Measurements from ENCODE around the gene SHC2. TPM values are rescaled to one million over a fixed set of nuclear protein-coding genes. Genes with fewer than 3 reads are reported as not detected.
"Not testable (repeated sequence)": the region's sequence is repeated elsewhere in the genome, so short reads cannot be mapped to it uniquely, and the experiment has no call there.

SHC2 gene
- polyA plus RNA-seq, 1 donor (not counting 4 experiments of a cell fraction or from before 2014, with no cell fraction given), result 2.5 TPM

DNA sequence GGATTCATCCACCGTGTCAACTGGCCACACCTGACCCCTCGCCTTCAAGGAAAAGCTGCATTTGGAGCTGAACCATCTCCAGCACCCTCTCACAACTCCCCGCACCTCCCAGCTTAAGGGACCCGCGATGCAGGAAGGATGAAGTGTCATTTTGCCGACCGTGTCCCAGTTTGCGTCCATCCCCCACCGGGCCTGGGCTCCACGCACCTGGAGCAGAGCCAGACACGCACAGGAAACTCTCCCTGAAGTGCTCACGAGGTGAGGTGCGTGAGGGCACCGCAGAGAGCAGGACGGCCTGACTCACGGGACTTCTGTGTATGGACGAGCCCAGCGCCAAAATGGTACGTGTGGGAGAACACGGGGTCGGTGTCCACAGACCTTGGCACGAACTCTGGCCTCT is 7.2 kb downstream of the SHC2 start:
- Histone ChIP-seq H3K4me2 (ENCODE audit: control insufficient read depth, extremely low read depth, insufficient read depth, low read depth, low read length) (no peak overlapping the region), H3K4me3 (ENCODE audit: control insufficient read depth in 2 of 3, extremely low read depth in 1 of 3, insufficient read depth in 2 of 3, low read depth in 1 of 3, low read length in 3 of 3) (no peak overlapping the region), H3K27me3 (ENCODE audit: control insufficient read depth, extremely low read depth, insufficient read depth, low read length) (no peaks in the 10 kb centered on the region), H2AFZ (ENCODE audit: control insufficient read depth, low read length) (no peak overlapping the region), H3K9me3 (ENCODE audit: control insufficient read depth, low read depth, low read length) (peaks cover 12% of the 10 kb centered on the region), H3K79me2 (ENCODE audit: control insufficient read depth, insufficient read depth, low read length) (no peaks in the 10 kb centered on the region), H4K20me1 (ENCODE audit: control insufficient read depth, extremely low read depth, insufficient read depth, low read length) (no peaks in the 10 kb centered on the region), H3K9me1 (ENCODE audit: control insufficient read depth, extremely low read depth, insufficient read depth, low read length) (no peaks in the 10 kb centered on the region), H3K4me1 (ENCODE audit: control insufficient read depth, extremely low read depth, insufficient read depth, low read length) (no peaks in the 10 kb centered on the region), H3K9ac (ENCODE audit: control insufficient read depth, extremely low read depth, insufficient read depth, low read length) (no peak overlapping the region), H3K36me3 (ENCODE audit: control insufficient read depth in 2 of 2, extremely low read depth in 1 of 2, insufficient read depth in 2 of 2, low read length in 2 of 2) (no peaks in the 10 kb centered on the region), H3K27ac (ENCODE audit: control insufficient read depth, insufficient read depth, low read length) (no peak overlapping the region)
- dilution Hi-C loops (cut with MboI; ENCODE audit: extremely low pct_ligation_motif_present, low sequenced_read_pairs), result no loop called here
- FAIRE-seq (no peak), DNase-seq (ENCODE audit: low read depth, low spot score) (no peak)
- TF ChIP-seq, protein P1, sequence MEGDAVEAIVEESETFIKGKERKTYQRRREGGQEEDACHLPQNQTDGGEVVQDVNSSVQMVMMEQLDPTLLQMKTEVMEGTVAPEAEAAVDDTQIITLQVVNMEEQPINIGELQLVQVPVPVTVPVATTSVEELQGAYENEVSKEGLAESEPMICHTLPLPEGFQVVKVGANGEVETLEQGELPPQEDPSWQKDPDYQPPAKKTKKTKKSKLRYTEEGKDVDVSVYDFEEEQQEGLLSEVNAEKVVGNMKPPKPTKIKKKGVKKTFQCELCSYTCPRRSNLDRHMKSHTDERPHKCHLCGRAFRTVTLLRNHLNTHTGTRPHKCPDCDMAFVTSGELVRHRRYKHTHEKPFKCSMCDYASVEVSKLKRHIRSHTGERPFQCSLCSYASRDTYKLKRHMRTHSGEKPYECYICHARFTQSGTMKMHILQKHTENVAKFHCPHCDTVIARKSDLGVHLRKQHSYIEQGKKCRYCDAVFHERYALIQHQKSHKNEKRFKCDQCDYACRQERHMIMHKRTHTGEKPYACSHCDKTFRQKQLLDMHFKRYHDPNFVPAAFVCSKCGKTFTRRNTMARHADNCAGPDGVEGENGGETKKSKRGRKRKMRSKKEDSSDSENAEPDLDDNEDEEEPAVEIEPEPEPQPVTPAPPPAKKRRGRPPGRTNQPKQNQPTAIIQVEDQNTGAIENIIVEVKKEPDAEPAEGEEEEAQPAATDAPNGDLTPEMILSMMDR (optimal IDR thresholded peaks at IDR 0.05 in 1 of 3, IDR thresholded peaks at IDR 0.05 in 1 of 3, conservative IDR thresholded peaks at IDR 0.05 in 1 of 3; ENCODE audit: extremely low read depth in 1 of 3, insufficient read depth in 2 of 3, low read length in 3 of 3), result no peak
- no peak for TF ChIP-seq EZH2 (IDR thresholded peaks at IDR 0.05; ENCODE audit: low read length)

DNA sequence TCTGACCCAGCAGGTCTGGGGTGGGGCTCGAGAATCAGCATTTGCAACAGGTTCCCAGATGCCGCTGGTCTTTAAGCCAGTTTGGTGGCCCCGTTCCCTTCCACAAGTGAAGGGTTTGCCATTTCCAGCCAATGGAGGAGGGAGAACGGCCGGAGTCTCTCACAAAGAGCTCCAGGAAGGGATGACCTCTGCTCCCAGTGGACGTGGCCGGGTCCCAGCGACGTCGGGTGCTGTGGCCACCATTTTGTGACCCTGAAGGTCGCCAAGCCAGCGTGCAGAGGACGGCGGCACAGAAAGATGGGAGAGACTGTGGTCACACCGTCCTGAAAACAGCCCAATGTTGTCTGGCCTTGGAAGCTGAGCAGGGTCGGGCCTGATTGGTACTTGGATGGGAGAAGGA is 8.0 kb downstream of the SHC2 start:
- H3K4me3 ChIP-seq (ENCODE audit: control insufficient read depth in 2 of 3, extremely low read depth in 1 of 3, insufficient read depth in 2 of 3, low read depth in 1 of 3, low read length in 3 of 3), result no peak overlapping the region
- no peak overlapping the region for H3K9ac ChIP-seq (ENCODE audit: control insufficient read depth, extremely low read depth, insufficient read depth, low read length)
- FAIRE-seq, result no peak
- no peaks in the 10 kb centered on the region for H3K36me3 ChIP-seq (ENCODE audit: control insufficient read depth in 2 of 2, extremely low read depth in 1 of 2, insufficient read depth in 2 of 2, low read length in 2 of 2)
- H2AFZ ChIP-seq (ENCODE audit: control insufficient read depth, low read length), result no peak overlapping the region
- no peaks in the 10 kb centered on the region for H4K20me1 ChIP-seq (ENCODE audit: control insufficient read depth, extremely low read depth, insufficient read depth, low read length)
- no peaks in the 10 kb centered on the region for H3K4me1 ChIP-seq (ENCODE audit: control insufficient read depth, extremely low read depth, insufficient read depth, low read length)
- H3K9me3 ChIP-seq (ENCODE audit: control insufficient read depth, low read depth, low read length), result peaks cover 12% of the 10 kb centered on the region
- TF ChIP-seq, protein P1 (optimal IDR thresholded peaks at IDR 0.05 in 1 of 3, IDR thresholded peaks at IDR 0.05 in 1 of 3, conservative IDR thresholded peaks at IDR 0.05 in 1 of 3; ENCODE audit: extremely low read depth in 1 of 3, insufficient read depth in 2 of 3, low read length in 3 of 3), result no peak
- TF ChIP-seq EZH2 (IDR thresholded peaks at IDR 0.05; ENCODE audit: low read length), result no peak
- no peak overlapping the region for H3K4me2 ChIP-seq (ENCODE audit: control insufficient read depth, extremely low read depth, insufficient read depth, low read depth, low read length)
- DNase-seq (ENCODE audit: low read depth, low spot score), result no peak
- dilution Hi-C loops (cut with MboI; ENCODE audit: extremely low pct_ligation_motif_present, low sequenced_read_pairs), result no loop called here
- no peaks in the 10 kb centered on the region for H3K9me1 ChIP-seq (ENCODE audit: control insufficient read depth, extremely low read depth, insufficient read depth, low read length)
- no peaks in the 10 kb centered on the region for H3K27me3 ChIP-seq (ENCODE audit: control insufficient read depth, extremely low read depth, insufficient read depth, low read length)
- H3K27ac ChIP-seq (ENCODE audit: control insufficient read depth, insufficient read depth, low read length), result no peak overlapping the region
- no peaks in the 10 kb centered on the region for H3K79me2 ChIP-seq (ENCODE audit: control insufficient read depth, insufficient read depth, low read length)

DNA sequence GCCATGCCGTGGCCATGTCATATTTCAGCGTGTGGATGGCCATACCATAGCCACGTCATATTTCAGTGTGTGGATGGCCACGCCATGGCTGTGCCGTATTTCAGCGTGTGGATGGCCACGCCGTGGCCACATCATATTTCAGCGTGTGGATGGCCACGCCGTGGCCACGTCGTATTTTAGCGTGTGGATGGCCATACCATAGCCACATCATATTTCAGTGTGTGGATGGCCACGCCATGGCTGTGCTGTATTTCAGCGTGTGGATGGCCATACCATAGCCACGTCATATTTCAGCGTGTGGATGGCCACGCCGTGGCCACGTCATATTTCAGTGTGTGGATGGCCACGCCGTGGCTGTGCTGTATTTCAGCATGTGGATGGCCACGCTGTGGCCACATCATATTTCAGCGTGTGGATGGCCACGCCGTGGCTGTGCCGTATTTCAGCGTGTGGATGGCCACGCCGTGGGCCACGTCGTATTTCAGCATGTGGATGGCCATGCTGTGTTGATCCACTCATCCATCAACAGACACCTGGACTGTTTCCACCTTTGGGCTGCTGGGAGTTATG is 9.8 kb downstream of the SHC2 start:
- H3K79me2 ChIP-seq (ENCODE audit: control insufficient read depth, insufficient read depth, low read length); H3K27ac ChIP-seq (ENCODE audit: control insufficient read depth, insufficient read depth, low read length); H2AFZ ChIP-seq (ENCODE audit: control insufficient read depth, low read length); H3K9me1 ChIP-seq (ENCODE audit: control insufficient read depth, extremely low read depth, insufficient read depth, low read length); H3K27me3 ChIP-seq (ENCODE audit: control insufficient read depth, extremely low read depth, insufficient read depth, low read length); H3K9ac ChIP-seq (ENCODE audit: control insufficient read depth, extremely low read depth, insufficient read depth, low read length); FAIRE-seq; H3K4me1 ChIP-seq (ENCODE audit: control insufficient read depth, extremely low read depth, insufficient read depth, low read length); H4K20me1 ChIP-seq (ENCODE audit: control insufficient read depth, extremely low read depth, insufficient read depth, low read length); DNase-seq (ENCODE audit: low read depth, low spot score); dilution Hi-C loops (cut with MboI; ENCODE audit: extremely low pct_ligation_motif_present, low sequenced_read_pairs); H3K36me3 ChIP-seq (ENCODE audit: control insufficient read depth in 2 of 2, extremely low read depth in 1 of 2, insufficient read depth in 2 of 2, low read length in 2 of 2); H3K4me3 ChIP-seq (ENCODE audit: control insufficient read depth in 2 of 3, extremely low read depth in 1 of 3, insufficient read depth in 2 of 3, low read depth in 1 of 3, low read length in 3 of 3); H3K4me2 ChIP-seq (ENCODE audit: control insufficient read depth, extremely low read depth, insufficient read depth, low read depth, low read length): not testable (repeated sequence)
- H3K9me3 ChIP-seq (ENCODE audit: control insufficient read depth, low read depth, low read length), result peaks cover 12% of the 10 kb centered on the region
